Nephron (organoid): Measurements from ENCODE around the gene NEGR1.

Source experiments
- H3K27ac Mint-ChIP-seq, 3 experiments: 2 replicates each; pipeline ENCODE4 v1.8.0; 2020; ENCODE audit warnings: mixed read lengths in 3 of 3, mild to moderate bottlenecking in 2 of 3, moderate library complexity in 1 of 3
- H3K27me3 Mint-ChIP-seq: 2 replicates; pipeline ENCODE4 v1.8.0; 2021; ENCODE audit warnings: low read depth, mild to moderate bottlenecking, moderate library complexity, mixed read lengths
- H3K36me3 Mint-ChIP-seq: 2 replicates; pipeline ENCODE4 v1.8.0; 2020; ENCODE audit warnings: low read depth, mixed read lengths
- H3K4me1 Mint-ChIP-seq: 2 replicates; pipeline ENCODE4 v1.8.0; 2020; ENCODE audit warnings: mixed read lengths
- H3K4me3 Mint-ChIP-seq, 3 experiments: 2 replicates each; pipeline ENCODE4 v1.8.0; 2020; ENCODE audit warnings: mild to moderate bottlenecking in 3 of 3, mixed read lengths in 3 of 3, moderate library complexity in 2 of 3
- H3K9me3 Mint-ChIP-seq: 2 replicates; pipeline ENCODE4 v1.8.0; 2020; ENCODE audit warnings: mixed read lengths
- CTCF ChIP-seq, 3 experiments: fragments of 200-600 bp; sonication (generic); IDR thresholded peaks; one replicate each; pipeline ENCODE4 v1.5.0; 2021; ENCODE audit warnings: antibody characterized with exemption in 3 of 3; ENCODE audit not compliant: unreplicated experiment in 3 of 3

NEGR1 gene

GRCh38 chr1:71600023-71600422 lies 682.3 kb downstream of the NEGR1 start:
- Mint-ChIP-seq H3K36me3 (no peaks in the 10 kb centered on the region), H3K27ac (no peak overlapping the region), H3K27me3 (no peaks in the 10 kb centered on the region), H3K4me3 (no peak overlapping the region), H3K9me3 (peaks cover 2% of the 10 kb centered on the region), H3K4me1 (no peaks in the 10 kb centered on the region)
- TF ChIP-seq CTCF (IDR thresholded peaks at IDR 0.05; ENCODE audit: unreplicated experiment in 3 of 3) = no peak

GRCh38 chr1:71599306-71599705 lies 683.0 kb downstream of the NEGR1 start:
- H3K9me3 Mint-ChIP-seq = peaks cover 2% of the 10 kb centered on the region
- H3K36me3 Mint-ChIP-seq = no peaks in the 10 kb centered on the region
- no peak overlapping the region for H3K27ac Mint-ChIP-seq
- no peaks in the 10 kb centered on the region for H3K4me1 Mint-ChIP-seq
- H3K4me3 Mint-ChIP-seq = no peak overlapping the region
- TF ChIP-seq CTCF (IDR thresholded peaks at IDR 0.05; ENCODE audit: unreplicated experiment in 3 of 3) = no peak
- no peaks in the 10 kb centered on the region for H3K27me3 Mint-ChIP-seq

GRCh38 chr1:71593523-71593922 lies 688.8 kb downstream of the NEGR1 start:
- Mint-ChIP-seq H3K4me1 (no peaks in the 10 kb centered on the region), H3K27ac (no peak overlapping the region), H3K4me3 (no peak overlapping the region), H3K36me3 (no peaks in the 10 kb centered on the region), H3K27me3 (no peaks in the 10 kb centered on the region), H3K9me3 (no peaks in the 10 kb centered on the region)
- TF ChIP-seq CTCF (IDR thresholded peaks at IDR 0.05; ENCODE audit: unreplicated experiment in 3 of 3) = no peak

GRCh38 chr1:71592646-71593274 lies 689.6 kb downstream of the NEGR1 start:
- no peaks in the 10 kb centered on the region for H3K9me3 Mint-ChIP-seq
- H3K27ac Mint-ChIP-seq = no peak overlapping the region
- no peaks in the 10 kb centered on the region for H3K36me3 Mint-ChIP-seq
- H3K4me1 Mint-ChIP-seq = no peaks in the 10 kb centered on the region
- no peak overlapping the region for H3K4me3 Mint-ChIP-seq
- H3K27me3 Mint-ChIP-seq = no peaks in the 10 kb centered on the region
- TF ChIP-seq CTCF (IDR thresholded peaks at IDR 0.05; ENCODE audit: unreplicated experiment in 3 of 3) = no peak

GRCh38 chr1:71589005-71589404 lies 693.3 kb downstream of the NEGR1 start:
- TF ChIP-seq CTCF (IDR thresholded peaks at IDR 0.05; ENCODE audit: unreplicated experiment in 3 of 3) = no peak
- H3K27ac Mint-ChIP-seq = no peak overlapping the region
- H3K4me3 Mint-ChIP-seq = no peak overlapping the region
- H3K4me1 Mint-ChIP-seq = no peaks in the 10 kb centered on the region
- H3K36me3 Mint-ChIP-seq = no peaks in the 10 kb centered on the region
- H3K27me3 Mint-ChIP-seq = peaks cover 3% of the 10 kb centered on the region
- no peaks in the 10 kb centered on the region for H3K9me3 Mint-ChIP-seq

GRCh38 chr1:71587961-71588360 lies 694.4 kb downstream of the NEGR1 start:
- Mint-ChIP-seq H3K4me3 (no peak overlapping the region), H3K36me3 (no peaks in the 10 kb centered on the region), H3K27me3 (peaks cover 3% of the 10 kb centered on the region), H3K27ac (no peak overlapping the region), H3K4me1 (no peaks in the 10 kb centered on the region), H3K9me3 (no peaks in the 10 kb centered on the region)
- TF ChIP-seq CTCF (IDR thresholded peaks at IDR 0.05; ENCODE audit: unreplicated experiment in 3 of 3) = peak; percentile 47 to 55 (median 53)
